NOMO-1 treated with dmso at 0.1 percent for 144 hours (cell line): ENCODE measurements around the gene CHD8.
"Not testable (repeated sequence)": the region's sequence is repeated elsewhere in the genome, so short reads cannot be mapped to it uniquely, and the experiment has no call there.

Experiments used
- DNase-seq: peaks from one replicate; lab custom pipeline; 2025; ENCODE audit not compliant: unreplicated experiment; lab: John Stamatoyannopoulos, UW

CHD8 gene

DNA sequence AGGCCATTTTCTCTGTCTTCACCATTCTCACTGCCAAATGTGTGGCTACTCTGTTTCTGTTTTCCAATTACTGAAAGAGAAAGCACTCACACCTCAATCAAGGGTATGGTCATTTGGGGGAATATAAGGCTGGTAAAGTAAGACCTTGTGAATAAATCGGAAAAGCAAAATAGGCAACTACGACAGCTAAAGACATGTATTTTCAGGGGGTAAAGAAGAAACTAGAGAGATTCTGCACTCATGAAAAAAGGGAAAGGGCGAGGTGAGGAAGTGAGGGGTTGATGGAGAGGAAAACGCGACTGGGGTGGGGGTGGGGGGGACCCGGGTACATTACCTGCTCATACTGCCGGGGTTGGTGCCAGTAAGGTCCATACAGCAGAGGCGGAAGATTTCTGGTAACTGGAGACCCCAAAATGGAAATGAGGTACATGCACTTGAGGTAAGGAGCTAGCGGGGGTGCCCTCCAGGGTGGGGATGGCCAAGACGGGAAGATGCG, 19.3 kb downstream of the CHD8 start:
- no peak for DNase-seq

DNA sequence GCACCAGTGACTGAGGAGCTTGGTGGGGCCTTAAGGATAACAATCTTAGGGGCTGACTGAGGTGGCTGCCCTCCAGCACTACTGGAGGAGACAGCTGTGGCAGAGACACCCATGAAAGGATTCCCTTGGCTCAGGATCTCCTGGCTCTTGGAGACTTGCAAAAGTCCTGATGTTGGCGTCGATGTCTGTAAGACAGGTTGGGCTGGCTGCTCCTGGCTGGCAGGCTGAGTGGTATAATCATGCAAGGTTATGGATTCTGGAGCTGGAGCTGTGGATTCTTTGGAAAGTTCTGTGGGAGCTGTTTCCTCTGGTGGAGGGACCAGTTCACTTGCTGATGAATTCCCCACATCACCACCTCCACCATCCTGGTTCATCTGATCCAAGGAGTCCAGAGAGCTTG, 24.8 kb downstream of the CHD8 start:
- DNase-seq, result no peak

DNA sequence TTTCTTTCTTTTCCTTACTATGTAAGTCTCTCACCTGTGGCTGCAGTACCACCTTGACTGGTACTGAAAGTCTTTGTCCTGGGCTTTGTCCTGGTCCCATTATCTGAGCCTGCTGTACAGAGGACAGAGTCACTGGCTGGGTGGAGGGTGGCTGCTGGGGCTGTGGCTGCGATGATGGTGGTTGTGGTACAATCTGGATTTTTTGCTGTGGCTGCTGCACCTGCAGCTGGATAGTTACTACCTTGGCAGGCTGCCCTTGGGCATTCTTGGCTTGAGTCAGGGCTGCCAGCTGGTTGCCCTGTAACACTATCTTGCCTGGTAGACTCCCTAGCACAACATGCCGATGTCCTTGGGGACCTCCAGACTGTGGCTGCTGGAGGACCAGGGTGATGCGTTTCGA, 27.0 kb downstream of the CHD8 start:
- DNase-seq, result no peak

DNA sequence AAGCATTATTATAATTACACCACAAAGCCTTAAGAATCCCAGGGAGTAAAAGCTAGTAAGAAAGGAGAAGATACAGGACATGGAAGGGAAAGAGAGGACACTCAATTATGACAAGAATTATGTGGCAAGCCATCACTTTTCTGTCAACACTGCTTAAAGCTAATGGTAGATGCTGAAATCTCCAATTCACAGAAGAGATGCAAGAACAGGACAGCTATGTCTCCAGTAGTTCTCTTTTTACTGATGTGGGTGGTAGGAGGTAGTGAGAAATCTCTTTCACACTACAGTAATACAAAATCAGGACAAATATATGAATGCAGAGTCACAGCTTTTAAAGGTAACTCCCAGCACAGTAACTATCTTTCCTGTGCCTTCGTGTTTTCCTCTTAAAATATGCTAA, 29.2 kb downstream of the CHD8 start:
- DNase-seq, result no peak

DNA sequence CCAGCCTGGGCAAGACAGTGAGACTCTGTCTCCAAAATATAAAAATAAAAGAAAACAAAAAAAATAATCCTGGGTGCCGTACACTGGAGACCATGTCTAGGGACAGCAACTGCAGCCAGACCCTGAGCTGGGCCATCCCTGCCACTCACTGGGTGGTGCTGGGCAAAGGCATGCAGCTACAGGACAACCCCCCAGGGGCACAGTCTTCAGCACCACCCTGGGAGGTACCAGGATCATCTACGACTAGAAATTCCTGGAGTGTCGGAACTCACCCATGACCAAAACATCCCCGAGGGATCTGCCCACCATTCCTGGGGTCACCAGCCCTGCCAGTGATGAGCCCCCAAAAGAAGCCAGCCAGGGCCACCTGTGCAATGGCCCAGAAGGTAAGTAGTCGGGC, 36.4 kb downstream of the CHD8 start:
- no peak for DNase-seq

DNA sequence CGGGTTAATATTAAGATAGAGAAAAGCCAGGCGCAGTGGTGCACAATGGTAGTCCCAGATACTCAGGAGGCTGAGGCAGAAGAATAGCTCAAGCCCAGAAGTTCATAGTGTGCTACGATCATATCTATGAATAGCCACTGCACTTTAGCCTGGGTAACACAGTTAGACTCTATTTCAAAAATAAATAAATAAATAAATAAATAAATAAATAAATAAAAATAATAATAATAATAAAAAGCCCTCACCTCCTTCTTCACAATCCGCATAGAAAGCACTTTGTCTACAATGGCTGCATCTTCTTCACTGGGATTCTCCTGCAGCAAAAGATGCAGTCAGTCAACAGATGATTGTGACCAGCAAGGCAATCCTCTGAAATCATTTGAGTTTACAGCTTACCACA, 40.6 kb downstream of the CHD8 start:
- DNase-seq, result no peak

DNA sequence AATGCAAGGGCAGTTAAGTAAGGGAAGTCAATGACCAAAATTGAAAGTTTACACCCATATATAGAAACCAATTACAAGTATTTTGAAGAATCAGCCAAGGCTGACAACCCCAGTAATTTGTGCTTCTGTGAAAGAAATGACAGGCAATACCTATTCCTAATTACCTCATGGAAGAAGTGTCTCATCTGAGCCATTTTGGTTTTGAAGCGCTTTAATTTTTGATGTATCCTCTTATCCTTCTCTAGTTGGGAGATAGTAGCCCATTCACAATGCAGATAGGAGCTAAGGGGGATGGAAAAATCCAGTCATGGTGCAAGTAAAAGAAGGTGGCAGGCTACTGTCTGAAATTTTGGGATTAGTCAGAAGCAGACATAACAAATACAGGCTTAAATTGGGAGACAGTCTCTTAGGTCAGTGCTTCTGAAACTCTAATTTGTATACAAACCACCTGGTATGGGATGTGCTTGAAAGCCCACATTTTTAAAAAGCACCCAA, 41.7 kb downstream of the CHD8 start:
- no peak for DNase-seq

DNA sequence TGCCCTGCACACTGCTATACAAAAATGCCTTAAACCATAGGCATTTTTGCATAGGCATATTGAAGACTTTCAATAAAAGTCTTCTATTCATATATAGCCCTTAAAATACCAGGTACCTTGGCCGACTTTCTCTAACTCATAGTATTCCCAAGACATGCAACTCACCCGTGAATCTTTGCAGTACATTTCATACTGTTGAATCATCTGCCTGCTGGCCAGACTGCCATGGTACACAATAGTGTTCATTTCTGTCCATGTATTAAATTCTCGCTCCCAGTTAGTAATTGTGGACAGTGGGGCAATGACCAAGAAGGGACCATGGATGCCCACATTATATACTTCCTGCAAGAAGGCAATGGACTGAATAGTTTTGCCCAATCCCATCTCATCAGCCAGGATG, 47.8 kb downstream of the CHD8 start:
- no peak for DNase-seq

DNA sequence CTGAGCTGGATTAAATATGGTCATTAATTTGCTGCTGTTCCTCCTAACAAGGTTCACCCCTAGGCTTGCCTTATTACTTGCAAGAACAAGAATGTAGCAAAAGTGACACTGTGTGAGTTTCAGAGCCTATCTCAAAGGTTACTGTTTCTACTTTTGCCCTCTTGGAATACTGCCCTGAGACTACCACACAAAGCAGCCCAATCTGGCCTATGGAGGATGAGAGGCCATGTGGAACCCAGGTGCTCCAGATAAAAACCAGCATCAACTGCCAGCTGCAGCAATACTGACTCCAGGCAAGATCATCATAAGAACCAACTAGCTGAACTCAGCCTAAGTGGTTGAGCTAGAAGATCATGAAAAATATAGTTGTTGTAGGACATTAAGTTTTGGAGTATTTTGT, 49.7 kb downstream of the CHD8 start:
- no peak for DNase-seq

DNA sequence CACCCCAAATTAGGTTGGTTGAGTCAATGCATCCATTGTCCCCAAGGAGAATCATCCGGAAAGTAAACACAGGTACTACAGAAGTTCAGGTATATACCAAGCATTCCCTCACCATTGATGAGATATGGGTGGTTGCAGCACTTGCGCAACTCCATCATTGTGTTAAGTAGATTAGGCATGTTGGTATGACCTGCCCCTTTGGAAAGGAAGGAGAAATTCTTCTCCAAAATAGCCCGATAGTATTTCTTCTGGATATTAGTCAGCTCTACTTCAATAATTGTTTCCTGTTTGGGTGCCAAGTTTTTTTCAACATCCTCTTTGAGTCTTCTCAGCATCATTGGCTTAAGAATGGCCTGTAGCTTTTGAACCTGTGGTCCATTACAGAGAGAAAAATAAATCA, 50.8 kb downstream of the CHD8 start:
- no peak for DNase-seq

DNA sequence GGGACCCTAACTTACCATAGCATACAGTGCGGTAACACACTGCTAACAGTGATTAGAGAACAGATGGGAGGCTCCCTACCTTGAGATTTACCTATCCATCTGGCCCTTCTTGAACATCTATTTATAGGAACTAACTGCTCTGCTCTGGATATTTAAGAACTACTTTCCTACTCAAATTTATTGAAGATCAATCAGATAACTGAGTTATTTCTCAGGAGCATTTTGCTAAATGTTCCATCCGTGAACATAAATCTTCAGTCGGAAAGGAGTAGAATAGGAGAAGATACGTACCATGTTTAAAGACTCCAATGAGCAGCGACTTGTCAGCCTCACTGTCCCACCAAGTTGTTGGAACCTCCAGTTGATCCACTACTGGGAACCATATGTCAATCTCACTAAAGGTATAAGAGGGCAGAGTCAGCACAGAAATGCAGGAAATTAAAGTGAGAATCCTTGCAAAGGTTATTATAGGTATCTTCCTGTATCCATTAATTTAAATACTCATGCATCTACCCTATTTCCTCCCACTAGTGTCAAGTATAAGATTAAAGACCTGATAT, 56.5 kb downstream of the CHD8 start:
- no peak for DNase-seq

DNA sequence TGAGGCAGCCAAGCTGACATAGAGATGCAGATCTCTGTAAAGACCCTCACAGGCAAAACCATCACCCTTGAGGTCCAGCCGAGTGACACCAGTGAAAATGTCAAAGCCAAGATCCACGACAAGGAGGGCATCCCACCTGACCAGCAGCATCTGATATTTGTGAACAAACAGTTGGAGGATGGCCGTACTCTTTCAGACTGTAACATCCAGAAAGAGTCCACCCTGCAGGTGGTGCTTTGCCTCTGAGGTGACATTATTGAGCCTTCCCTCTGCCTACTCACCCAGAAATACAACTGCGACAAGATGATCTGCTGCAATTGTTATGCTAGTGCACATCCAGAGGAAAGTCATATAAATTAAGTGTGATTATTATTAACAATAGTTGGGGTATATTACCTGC, 57.0 kb downstream of the CHD8 start:
- DNase-seq, result no peak

DNA sequence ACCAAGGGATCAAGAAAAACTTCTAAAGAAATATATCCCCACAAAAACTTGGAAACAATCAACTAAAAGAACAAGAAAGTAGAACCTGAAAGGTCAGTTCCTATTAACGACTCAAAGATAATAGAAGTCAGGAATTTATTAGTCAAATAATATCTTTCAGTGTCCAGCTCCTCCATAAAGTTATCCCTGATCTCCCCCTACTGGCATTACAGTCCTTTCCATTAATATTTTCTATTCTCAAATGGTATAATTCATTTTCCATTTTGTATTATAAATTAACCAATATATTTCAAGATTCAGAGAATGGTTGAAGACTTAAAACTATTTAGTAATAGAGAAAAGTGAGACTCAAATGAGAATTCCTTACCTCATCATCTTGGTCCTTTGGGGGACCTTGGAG, 60.5 kb downstream of the CHD8 start:
- no peak for DNase-seq

DNA sequence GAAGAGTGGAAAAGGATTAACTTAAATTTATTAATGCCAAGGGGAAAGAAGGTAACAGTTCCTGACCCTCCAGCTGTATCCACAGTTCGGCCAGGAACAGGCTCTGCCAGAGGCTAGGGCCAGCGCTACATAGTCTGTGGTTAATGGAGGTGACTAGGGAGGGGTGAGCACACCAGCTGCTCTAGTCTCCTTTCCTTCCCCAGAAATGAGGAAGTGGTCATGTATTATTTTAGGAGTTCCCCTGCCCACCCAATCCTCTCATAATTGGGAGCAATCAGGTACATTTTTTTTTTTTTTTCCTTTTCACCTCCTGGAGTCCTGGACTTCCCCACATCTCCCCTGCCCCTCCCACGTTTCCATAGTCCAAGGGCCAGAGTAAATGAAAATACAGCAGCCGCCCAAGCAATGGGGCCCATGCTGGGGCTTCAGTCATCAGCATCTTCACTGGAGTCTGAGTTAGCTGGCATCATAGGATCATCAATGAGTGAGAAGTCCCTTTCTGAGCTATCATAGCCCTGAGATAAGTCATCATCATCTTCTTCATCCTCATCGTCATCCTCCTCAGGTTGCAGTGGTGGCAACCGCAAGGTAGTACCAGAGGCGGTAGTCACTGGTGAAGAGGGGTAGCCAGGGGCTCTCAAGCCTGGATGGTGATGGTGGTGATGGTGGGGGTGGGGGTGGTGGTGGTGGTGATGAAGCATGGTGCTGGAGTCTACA, 70.6 kb downstream of the CHD8 start:
- peak; percentile 77 for DNase-seq

DNA sequence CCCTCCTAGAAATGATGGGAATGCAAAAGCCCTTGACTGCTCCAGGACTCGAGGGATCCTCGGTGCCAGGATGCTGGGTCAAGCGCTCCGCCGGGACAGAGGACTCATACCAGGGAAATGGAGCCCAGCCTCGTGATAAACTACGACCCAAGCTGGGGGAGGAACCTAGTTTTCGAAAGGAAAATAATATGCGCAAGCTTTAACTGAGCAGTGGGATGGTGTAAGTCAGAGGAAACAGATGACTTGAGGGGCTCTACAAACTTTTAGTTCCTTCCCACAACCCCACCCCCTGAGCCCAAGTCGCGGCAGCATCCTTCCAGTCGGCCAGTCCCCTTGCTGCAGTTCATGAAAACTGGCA, 71.5 kb downstream of the CHD8 start:
- no peak for DNase-seq

DNA sequence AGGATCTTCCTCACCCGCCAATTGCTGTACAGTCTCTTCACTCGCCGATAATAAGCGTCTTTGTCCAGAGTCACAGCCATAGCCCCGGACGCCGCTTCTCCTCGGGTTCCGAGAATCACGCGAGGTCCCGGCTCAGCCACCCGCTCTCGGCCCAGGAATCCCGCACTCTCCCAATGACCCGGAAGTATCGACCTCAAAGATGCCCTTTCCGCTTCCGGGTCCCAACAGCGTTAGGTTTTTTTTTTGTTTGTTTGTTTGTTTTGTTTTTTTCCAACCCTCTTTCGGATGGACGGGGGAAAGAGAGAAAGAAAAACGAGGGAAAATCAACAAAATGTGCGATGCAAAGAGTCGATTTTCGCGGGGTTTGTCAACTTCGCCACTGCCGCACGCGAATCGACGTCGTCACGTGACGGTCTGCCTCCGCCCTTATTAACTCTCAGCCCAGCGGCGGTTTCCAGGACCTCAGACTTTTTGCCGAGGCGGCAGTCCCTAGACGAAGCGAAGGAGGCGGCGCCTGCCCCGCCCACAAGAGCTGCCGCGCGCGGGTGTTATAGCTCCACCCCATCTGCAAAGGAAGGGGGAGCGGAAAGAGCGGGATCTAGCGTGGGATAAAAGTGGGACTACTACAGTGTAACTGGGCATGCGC, 72.0 kb downstream of the CHD8 start, which contains the start of gene SUPT16H:
Gene SUPT16H (minus strand): TSS at position 172 of the 646 bp plus-strand sequence. CDS start 92 bp downstream, at position 80.
- peak; percentile 96 for DNase-seq

DNA sequence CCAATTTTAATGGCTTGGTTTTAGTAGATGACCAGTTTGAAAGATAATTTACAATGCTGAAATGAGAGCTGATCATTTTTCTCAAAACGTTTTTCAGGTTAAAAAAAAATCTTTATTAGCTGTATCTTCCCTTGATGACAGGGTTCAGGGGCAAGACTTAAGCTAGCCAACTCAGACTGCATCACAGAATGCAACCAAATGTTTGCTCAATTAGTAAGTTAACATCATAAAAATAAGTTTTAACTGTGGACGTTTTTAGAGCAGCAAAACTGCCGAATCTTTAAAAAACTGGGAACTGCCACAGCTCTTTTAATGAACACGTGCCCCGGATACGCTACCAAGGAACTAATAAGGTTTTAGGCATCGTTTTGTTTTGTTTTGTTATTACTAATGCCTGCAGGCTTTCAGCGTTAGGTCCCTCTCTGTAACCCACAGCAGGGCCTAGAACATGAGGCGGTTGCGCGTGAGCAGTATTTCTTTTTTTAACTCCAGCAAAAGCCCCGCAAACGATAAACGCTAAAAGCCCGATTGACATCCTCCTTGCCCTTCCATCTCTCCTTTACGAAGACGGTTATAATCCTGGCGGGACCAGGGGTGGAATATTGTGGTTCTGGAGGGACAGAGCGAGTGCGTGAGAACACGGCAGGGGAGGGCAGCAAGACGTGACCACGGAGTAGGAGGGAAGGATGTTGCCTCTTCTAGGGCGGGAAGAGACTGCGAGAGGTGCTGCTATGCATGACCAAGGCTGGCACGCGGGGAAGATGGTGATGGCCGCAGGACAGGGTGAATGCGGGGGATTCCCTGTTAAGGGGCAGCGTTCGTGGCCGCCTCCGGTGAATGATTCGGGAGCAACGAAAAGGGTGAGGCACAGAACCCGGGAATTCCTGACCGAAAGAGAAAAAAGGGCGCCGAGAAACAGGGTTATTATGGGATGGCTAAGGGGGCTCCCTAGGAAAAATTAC, 72.8 kb downstream of the CHD8 start:
- DNase-seq, result peak; percentile 18

DNA sequence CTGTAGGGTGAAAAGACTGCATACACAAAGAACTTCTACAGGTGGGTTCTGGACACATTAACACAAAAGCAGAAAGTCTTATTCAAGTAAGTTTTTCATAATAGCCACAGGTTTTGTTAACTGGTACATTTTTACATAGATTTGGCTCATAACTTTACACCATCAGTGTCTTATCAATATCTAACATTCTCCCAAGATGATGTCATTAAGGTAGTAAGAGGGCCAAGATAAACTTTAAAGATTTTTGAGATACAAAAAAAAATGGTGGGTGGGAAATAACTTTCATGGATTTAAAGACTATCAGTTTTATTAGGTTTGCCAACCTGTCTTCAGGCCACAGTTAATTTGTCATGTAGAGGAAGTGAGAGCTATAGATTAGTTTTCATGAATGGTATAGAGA, 73.8 kb downstream of the CHD8 start:
- no peak for DNase-seq

DNA sequence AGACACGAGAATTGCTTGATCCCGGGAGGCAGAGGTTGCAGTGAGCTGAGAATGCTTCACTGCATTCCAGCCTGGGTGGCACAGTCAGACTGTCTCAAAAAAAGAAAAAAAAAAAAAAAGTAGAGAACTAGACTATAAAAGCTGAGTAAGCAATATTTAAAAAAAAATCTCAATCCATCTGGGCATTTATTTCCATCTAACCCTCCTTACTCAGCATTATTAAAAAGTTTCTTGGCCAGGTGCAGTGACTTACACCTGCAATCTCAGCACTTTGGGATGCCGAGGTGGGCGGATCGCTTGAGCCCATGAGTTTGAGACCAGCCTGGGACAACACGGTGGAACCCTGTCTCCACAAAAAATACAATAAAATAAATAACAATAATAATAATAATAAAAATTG, 76.6 kb downstream of the CHD8 start:
- DNase-seq, result no peak

DNA sequence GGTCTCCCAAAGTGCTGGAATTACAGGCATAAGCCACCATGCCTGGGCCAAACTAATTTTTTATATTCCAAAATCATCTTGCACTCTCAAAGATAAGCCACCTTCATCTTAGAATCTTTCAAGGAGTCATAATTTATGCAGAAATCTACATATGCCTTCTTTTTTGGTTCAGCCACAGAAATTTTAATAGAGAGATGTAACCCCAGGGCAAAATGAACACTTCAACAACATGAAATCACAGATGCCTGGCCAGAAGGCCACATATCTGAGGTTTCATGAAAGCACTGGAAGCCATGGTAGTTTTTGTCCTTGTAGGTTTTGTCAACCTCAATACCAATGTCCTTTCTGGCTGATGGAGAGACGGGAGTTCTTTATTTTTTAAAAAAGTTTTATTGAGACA, 81.9 kb downstream of the CHD8 start:
- DNase-seq, result no peak

DNA sequence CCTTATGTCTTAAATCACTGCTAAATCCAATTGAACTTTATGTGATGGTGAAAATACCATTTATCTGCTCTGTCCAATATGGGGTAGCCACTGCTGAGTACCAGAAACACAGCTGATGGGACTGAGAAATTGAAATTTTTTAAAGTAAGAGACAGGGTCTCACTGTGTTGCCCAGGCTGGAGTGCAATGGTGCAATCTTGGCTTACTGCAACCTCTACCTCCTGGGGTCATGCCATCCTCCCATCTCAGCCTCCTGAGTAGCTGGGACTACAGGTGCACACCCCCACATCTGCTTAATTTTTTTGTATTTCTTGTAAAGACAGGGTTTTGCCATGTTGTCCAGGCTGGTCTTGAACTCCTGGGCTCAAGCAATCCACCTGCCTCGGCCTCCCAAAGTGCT, 83.1 kb downstream of the CHD8 start:
- DNase-seq, result not testable (repeated sequence)
